Osteoblast (primary cell): ENCODE data around the gene IFFO2. TPM values are rescaled to one million over a fixed set of nuclear protein-coding genes. Genes with fewer than 3 reads are reported as not detected.
"Not testable (repeated sequence)": the region's sequence is repeated elsewhere in the genome, so short reads cannot be mapped to it uniquely, and the experiment has no call there.

Experiments
- DNase-seq: peaks from one replicate; pipeline ENCODE4 v3.0.0; 2011; ENCODE audit warnings: low spot score, mixed read lengths; ENCODE audit not compliant: insufficient read length; ENCODE audit errors: missing footprints
- H2AFZ ChIP-seq: 2 replicates; pipeline ENCODE4 v1.6.0; 2011; ENCODE audit warnings: mild to moderate bottlenecking, low read length
- H3K27ac ChIP-seq: 2 replicates; pipeline ENCODE4 v1.5.1; 2011; ENCODE audit warnings: mild to moderate bottlenecking, low read depth, low read length, moderate library complexity
- H3K27me3 ChIP-seq: 2 replicates; pipeline ENCODE4 v1.6.0; 2012; ENCODE audit warnings: mild to moderate bottlenecking, control low read depth, inconsistent platforms, low read length, moderate library complexity; ENCODE audit not compliant: insufficient read depth
- H3K36me3 ChIP-seq: 2 replicates; pipeline ENCODE4 v1.5.1; 2011; ENCODE audit warnings: mild to moderate bottlenecking, low read length, control low read depth, moderate library complexity; ENCODE audit not compliant: insufficient read depth
- H3K4me1 ChIP-seq: 2 replicates; pipeline ENCODE4 v1.5.1; 2011; ENCODE audit warnings: mild to moderate bottlenecking, low read length, control low read depth, moderate library complexity; ENCODE audit not compliant: insufficient read depth
- H3K4me2 ChIP-seq: 2 replicates; pipeline ENCODE4 v1.6.0; 2011; ENCODE audit warnings: mild to moderate bottlenecking, low read length; ENCODE audit not compliant: insufficient read depth
- H3K4me3 ChIP-seq: fragments of 200-600 bp; sonication (generic); 3 replicates; pipeline ENCODE4 v1.5.1; 2012; ENCODE audit warnings: mild to moderate bottlenecking, low read length, inconsistent platforms; ENCODE audit not compliant: insufficient read depth
- H3K79me2 ChIP-seq: 2 replicates; pipeline ENCODE4 v1.6.0; 2012; ENCODE audit warnings: mild to moderate bottlenecking, low read length, control low read depth, inconsistent platforms; ENCODE audit not compliant: insufficient read depth
- H3K9me3 ChIP-seq: 2 replicates; pipeline ENCODE4 v1.5.1; 2011; ENCODE audit warnings: low read depth, low read length, control low read depth
- H4K20me1 ChIP-seq: 2 replicates; pipeline ENCODE4 v1.6.0; 2012; ENCODE audit warnings: mild to moderate bottlenecking, low read length, control low read depth; ENCODE audit not compliant: insufficient read depth
- total RNA-seq: library from RNA; depleted of rRNA; stranded (reverse); fragments of >200 nt; gene quantifications from 2 replicates; pipeline ENCODE4 v1.2.3, GENCODE V29; 2012
- TF ChIP-seq, protein P1 (sequence below): IDR thresholded peaks from 2 replicates; pipeline ENCODE4 v1.5.1; 2011; ENCODE audit warnings: mild to moderate bottlenecking, low read depth, low read length, moderate library complexity; ENCODE audit errors: extremely low read depth

The IFFO2 gene
- total RNA-seq, 1 donor: 10.9 TPM

DNA sequence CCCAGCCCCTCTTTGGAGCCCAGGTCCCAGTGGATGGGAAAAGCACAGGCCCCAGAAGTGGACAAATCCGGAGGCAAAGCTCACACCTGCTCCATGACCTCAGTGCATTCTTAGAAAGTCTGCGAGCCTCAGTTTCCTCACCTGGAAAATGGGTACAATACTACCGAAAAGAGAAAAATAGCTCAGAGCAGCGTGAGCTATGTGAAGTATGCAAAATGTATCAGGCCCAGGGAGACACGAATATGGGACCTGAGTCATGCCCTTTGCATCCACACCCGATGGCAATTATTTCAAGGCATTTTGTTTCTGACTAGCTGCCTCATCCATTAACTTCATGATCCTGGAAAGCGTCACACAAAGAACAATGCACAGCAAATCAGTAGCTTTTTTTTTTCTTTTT is 63.4 kb downstream of the IFFO2 start:
- Histone ChIP-seq H3K27me3 (no peaks in the 10 kb centered on the region), H3K9me3 (no peaks in the 10 kb centered on the region), H2AFZ (no peak overlapping the region), H3K4me3 (no peak overlapping the region), H3K4me1 (peaks cover 22% of the 10 kb centered on the region), H3K4me2 (no peak overlapping the region), H3K79me2 (no peaks in the 10 kb centered on the region), H3K27ac (no peak overlapping the region), H4K20me1 (no peaks in the 10 kb centered on the region), H3K36me3 (no peaks in the 10 kb centered on the region)
- DNase-seq: peak; percentile 88
- TF ChIP-seq, protein P1, sequence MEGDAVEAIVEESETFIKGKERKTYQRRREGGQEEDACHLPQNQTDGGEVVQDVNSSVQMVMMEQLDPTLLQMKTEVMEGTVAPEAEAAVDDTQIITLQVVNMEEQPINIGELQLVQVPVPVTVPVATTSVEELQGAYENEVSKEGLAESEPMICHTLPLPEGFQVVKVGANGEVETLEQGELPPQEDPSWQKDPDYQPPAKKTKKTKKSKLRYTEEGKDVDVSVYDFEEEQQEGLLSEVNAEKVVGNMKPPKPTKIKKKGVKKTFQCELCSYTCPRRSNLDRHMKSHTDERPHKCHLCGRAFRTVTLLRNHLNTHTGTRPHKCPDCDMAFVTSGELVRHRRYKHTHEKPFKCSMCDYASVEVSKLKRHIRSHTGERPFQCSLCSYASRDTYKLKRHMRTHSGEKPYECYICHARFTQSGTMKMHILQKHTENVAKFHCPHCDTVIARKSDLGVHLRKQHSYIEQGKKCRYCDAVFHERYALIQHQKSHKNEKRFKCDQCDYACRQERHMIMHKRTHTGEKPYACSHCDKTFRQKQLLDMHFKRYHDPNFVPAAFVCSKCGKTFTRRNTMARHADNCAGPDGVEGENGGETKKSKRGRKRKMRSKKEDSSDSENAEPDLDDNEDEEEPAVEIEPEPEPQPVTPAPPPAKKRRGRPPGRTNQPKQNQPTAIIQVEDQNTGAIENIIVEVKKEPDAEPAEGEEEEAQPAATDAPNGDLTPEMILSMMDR: no peak

DNA sequence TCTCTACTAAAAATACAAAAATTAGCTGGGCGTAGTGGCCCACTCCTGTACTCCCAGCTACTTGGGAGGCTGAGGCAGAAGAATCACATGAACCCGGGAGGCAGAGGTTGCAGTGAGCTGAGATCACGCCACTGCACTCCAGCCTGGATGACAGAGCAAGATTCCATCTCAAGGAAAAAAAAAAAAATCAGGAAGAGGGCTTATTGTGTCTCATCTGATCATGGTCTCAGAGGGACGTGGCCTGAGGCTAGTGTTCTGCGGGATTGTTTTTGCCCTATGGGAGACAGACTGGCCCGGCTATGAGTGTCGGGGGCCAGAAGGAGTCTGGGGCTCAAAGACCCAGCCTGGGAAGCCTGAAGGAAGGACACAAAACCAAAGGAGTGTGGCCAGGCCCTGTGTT is 64.6 kb downstream of the IFFO2 start:
- H2AFZ ChIP-seq: peak overlapping the region; percentile 87
- peaks cover 22% of the 10 kb centered on the region for H3K4me1 ChIP-seq
- not testable (repeated sequence) for H3K9me3 ChIP-seq, H3K79me2 ChIP-seq, H3K27me3 ChIP-seq, H3K4me3 ChIP-seq, H4K20me1 ChIP-seq, H3K36me3 ChIP-seq
- DNase-seq: peak; percentile 76
- H3K27ac ChIP-seq: peak overlapping the region; percentile 84
- H3K4me2 ChIP-seq: peak overlapping the region; percentile 9

DNA sequence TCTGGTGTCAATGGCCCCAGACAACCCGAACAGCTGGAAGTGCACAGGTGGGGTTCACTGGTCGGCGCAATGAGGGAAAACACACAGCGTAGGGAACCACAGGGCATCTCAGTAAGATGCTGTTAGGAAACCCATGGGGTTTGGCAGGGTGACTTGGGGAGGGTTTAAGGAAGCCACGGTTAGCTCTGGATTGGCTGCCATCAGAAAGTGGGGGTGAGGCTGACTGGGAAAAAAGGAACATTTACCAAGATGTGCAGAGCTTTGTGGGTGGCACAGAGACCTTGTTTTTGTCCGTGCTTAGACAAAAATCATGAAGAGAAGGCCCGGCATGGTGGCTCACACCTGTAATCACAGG is 65.1 kb downstream of the IFFO2 start:
- no peaks in the 10 kb centered on the region for H3K79me2 ChIP-seq
- peaks cover 27% of the 10 kb centered on the region for H3K4me1 ChIP-seq
- H3K4me3 ChIP-seq: no peak overlapping the region
- H3K9me3 ChIP-seq: no peaks in the 10 kb centered on the region
- TF ChIP-seq, protein P1: no peak
- no peak overlapping the region for H3K4me2 ChIP-seq
- H2AFZ ChIP-seq: no peak overlapping the region
- no peaks in the 10 kb centered on the region for H3K36me3 ChIP-seq
- no peaks in the 10 kb centered on the region for H4K20me1 ChIP-seq
- H3K27me3 ChIP-seq: no peaks in the 10 kb centered on the region
- DNase-seq: no peak
- peak overlapping the region; percentile 30 for H3K27ac ChIP-seq

DNA sequence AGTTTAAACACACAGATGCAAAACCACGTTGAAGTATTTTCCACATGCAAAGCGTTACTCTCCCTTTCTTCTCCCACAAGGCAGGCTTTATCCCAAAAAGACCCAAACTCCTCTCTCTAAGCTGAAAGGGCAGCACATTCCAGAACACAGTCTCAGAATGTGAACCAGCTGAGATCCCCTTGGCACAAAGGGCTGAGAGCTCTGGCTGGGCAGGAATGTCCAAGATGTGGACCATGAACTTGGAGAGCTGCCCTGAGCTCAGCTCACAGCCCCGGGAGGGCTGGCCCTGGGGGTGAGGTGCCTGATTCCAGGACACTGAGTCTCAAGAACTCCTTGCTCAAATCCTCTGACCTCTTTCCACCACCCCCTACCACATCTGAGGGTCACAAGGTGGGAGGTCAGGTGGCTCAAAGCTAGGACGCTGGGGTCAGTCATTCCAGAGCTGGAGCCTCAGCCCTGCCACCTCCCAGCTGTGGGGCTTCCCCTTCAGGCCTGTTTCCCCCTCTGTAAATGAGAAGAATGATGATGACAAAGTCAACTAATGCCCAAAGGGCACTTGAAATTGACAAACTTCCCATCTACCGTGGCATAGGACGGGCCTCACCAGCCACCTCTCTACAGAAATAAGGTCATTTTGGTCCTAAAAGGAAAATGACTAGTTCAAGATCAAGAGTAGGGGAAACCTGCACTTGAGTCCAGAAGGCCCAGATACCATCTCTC is 65.6 kb downstream of the IFFO2 start:
- Histone ChIP-seq H2AFZ (no peak overlapping the region), H3K27me3 (no peaks in the 10 kb centered on the region), H3K4me3 (peak overlapping the region; percentile 2), H3K27ac (peak overlapping the region; percentile 30), H3K4me2 (peak overlapping the region; percentile 8), H3K36me3 (no peaks in the 10 kb centered on the region), H4K20me1 (no peaks in the 10 kb centered on the region), H3K9me3 (no peaks in the 10 kb centered on the region), H3K4me1 (peaks cover 32% of the 10 kb centered on the region), H3K79me2 (no peaks in the 10 kb centered on the region)
- TF ChIP-seq, protein P1: no peak
- DNase-seq: peak; percentile 95
